ENCODE measurements around the gene ANO6. TPM values are rescaled to one million over a fixed set of nuclear protein-coding genes. Genes with fewer than 3 reads are reported as not detected.

Gene ANO6
- polyA plus RNA-seq, 3 donors = 11.7 to 59.2 (median 21.8) TPM

GRCh38 chr12:45435945-45436710 is 220.2 kb downstream of the ANO6 start:
- H3K27ac ChIP-seq (ENCODE audit: low read depth, low read length) = no peak overlapping the region
- WGBS, 3 donors = 81 to 90% (median 84%) methylated on average over 3 of the region's 3 CpGs

- no peak overlapping the region for H3K27ac ChIP-seq (ENCODE audit: low read depth, low read length)
- WGBS, 3 donors = 85 to 98% (median 96%) methylated on average over 4 of the region's 4 CpGs
Measured at GRCh38 chr12:45439039-45439438, 223.1 kb downstream of the ANO6 start.

- no peak overlapping the region for H3K27ac ChIP-seq (ENCODE audit: low read depth, low read length)
- 76 to 100% (median 76%) methylated on average over 1 of the region's 1 CpG for WGBS, 3 donors
Measured at GRCh38 chr12:45446013-45446412, 230.1 kb downstream of the ANO6 start.

- no peak overlapping the region for H3K27ac ChIP-seq (ENCODE audit: low read depth, low read length)
- 43 to 63% (median 61%) methylated on average over 1 of the region's 1 CpG for WGBS, 3 donors
Measured at GRCh38 chr12:45458238-45458637, 242.3 kb downstream of the ANO6 start.

- 66 to 70% (median 66%) methylated on average over 4 of the region's 4 CpGs for WGBS, 3 donors
- H3K27ac ChIP-seq (ENCODE audit: low read depth, low read length) = no peak overlapping the region
Measured at GRCh38 chr12:45458854-45459807, 243.2 kb downstream of the ANO6 start.

GRCh38 chr12:45462506-45462905 is 246.6 kb downstream of the ANO6 start:
- WGBS, 3 donors = 82 to 91% (median 87%) methylated on average over 4 of the region's 4 CpGs
- no peak overlapping the region for H3K27ac ChIP-seq (ENCODE audit: low read depth, low read length)

- no peak overlapping the region for H3K27ac ChIP-seq (ENCODE audit: low read depth, low read length)
- WGBS, 3 donors = 37 to 73% (median 69%) methylated on average over 4 of the region's 4 CpGs
Measured at GRCh38 chr12:45464699-45465098, 248.8 kb downstream of the ANO6 start.

GRCh38 chr12:45468751-45469615 is 253.1 kb downstream of the ANO6 start:
- no peak overlapping the region for H3K27ac ChIP-seq (ENCODE audit: low read depth, low read length)
- WGBS, 3 donors = 89 to 94% (median 94%) methylated on average over 18 of the region's 18 CpGs

- no peak overlapping the region for H3K27ac ChIP-seq (ENCODE audit: low read depth, low read length)
- WGBS, 3 donors = 66 to 82% (median 79%) methylated on average over 4 of the region's 4 CpGs
Measured at GRCh38 chr12:45469902-45470301, 254.0 kb downstream of the ANO6 start.

- H3K27ac ChIP-seq (ENCODE audit: low read depth, low read length) = no peak overlapping the region
- WGBS, 3 donors = 73 to 76% (median 75%) methylated on average over 3 of the region's 3 CpGs
Measured at GRCh38 chr12:45473636-45474035, 257.7 kb downstream of the ANO6 start.

- no peak overlapping the region for H3K27ac ChIP-seq (ENCODE audit: low read depth, low read length)
Measured at GRCh38 chr12:45475594-45475993, 259.7 kb downstream of the ANO6 start.

GRCh38 chr12:45477526-45477925 is 261.6 kb downstream of the ANO6 start:
- WGBS, 3 donors = 62 to 81% (median 70%) methylated on average over 1 of the region's 1 CpG
- H3K27ac ChIP-seq (ENCODE audit: low read depth, low read length) = no peak overlapping the region

GRCh38 chr12:45478931-45479330 is 263.0 kb downstream of the ANO6 start:
- 82 to 92% (median 92%) methylated on average over 1 of the region's 1 CpG for WGBS, 3 donors
- H3K27ac ChIP-seq (ENCODE audit: low read depth, low read length) = no peak overlapping the region

- no peak overlapping the region for H3K27ac ChIP-seq (ENCODE audit: low read depth, low read length)
- WGBS, 3 donors = 73 to 79% (median 76%) methylated on average over 5 of the region's 5 CpGs
Measured at GRCh38 chr12:45481746-45482145, 265.9 kb downstream of the ANO6 start.

GRCh38 chr12:45483571-45483970 is 267.7 kb downstream of the ANO6 start:
- no peak overlapping the region for H3K27ac ChIP-seq (ENCODE audit: low read depth, low read length)
- 55 to 61% (median 55%) methylated on average over 2 of the region's 2 CpGs for WGBS, 3 donors
